BJ (cell line): Measurements from ENCODE around the gene CEP85L. TPM values are rescaled to one million over a fixed set of nuclear protein-coding genes. Genes with fewer than 3 reads are reported as not detected.
A peak's percentile ranks its signal among the peaks of the same experiment; 100 is the strongest.

ENCODE experiments used
- CTCF ChIA-PET: fragments of 350-600 bp; formaldehyde crosslinking; extraction: SDS; loops from one replicate; lab custom pipeline; 2021; ENCODE audit warnings: antibody characterized with exemption, inconsistent platforms; lab: Yijun Ruan, JAX
- POLR2A ChIA-PET: fragments of 300-600 bp; sonication (Branson Sonifier 250); formaldehyde crosslinking; extraction: SDS; loops from one replicate; lab custom pipeline; 2021; ENCODE audit warnings: antibody characterized with exemption; lab: Charles Lee
- DNase-seq: peaks from one replicate; pipeline ENCODE4 v3.0.0-alpha.2; 2011; ENCODE audit warnings: low read depth
- H3K27me3 ChIP-seq: 2 replicates; pipeline ENCODE4 v1.6.0; 2011; ENCODE audit warnings: low read length; ENCODE audit not compliant: control insufficient read depth, insufficient read depth
- H3K36me3 ChIP-seq: 2 replicates; pipeline ENCODE4 v1.5.1; 2011; ENCODE audit warnings: low read length; ENCODE audit not compliant: control insufficient read depth, insufficient read depth
- H3K4me3 ChIP-seq: 2 replicates; pipeline ENCODE4 v1.5.1; 2011; ENCODE audit warnings: low read depth, mild to moderate bottlenecking, control low read depth, low read length
- polyA plus RNA-seq: library from polyadenylated mRNA; depleted of rRNA; stranded (reverse); fragments of >200 nt; gene quantifications from 2 replicates; pipeline ENCODE4 v1.2.3, GENCODE V29; 2011
- TF ChIP-seq, protein P1 (sequence below): IDR thresholded peaks from 2 replicates; pipeline ENCODE4 v1.5.1; 2011; ENCODE audit warnings: low read depth, mild to moderate bottlenecking, control low read depth, inconsistent platforms, low read length, moderate library complexity; ENCODE audit not compliant: insufficient read depth

Gene CEP85L
- polyA plus RNA-seq, 1 experiment: 2.6 TPM

GRCh38 chr6:118509009-118509617 lies 142.3 kb downstream of the CEP85L start:
- CTCF ChIA-PET: no interaction called here
- no peaks in the 10 kb centered on the region for H3K36me3 ChIP-seq

GRCh38 chr6:118507636-118508035 lies 143.8 kb downstream of the CEP85L start:
- ChIA-PET CTCF (interaction anchor here (1.4 kb wide), 1 partner anchor 223 kb away, joined by 5 read pairs; no protein-coding TSS in a partner anchor), POLR2A (no interaction called here)
- TF ChIP-seq, protein P1, sequence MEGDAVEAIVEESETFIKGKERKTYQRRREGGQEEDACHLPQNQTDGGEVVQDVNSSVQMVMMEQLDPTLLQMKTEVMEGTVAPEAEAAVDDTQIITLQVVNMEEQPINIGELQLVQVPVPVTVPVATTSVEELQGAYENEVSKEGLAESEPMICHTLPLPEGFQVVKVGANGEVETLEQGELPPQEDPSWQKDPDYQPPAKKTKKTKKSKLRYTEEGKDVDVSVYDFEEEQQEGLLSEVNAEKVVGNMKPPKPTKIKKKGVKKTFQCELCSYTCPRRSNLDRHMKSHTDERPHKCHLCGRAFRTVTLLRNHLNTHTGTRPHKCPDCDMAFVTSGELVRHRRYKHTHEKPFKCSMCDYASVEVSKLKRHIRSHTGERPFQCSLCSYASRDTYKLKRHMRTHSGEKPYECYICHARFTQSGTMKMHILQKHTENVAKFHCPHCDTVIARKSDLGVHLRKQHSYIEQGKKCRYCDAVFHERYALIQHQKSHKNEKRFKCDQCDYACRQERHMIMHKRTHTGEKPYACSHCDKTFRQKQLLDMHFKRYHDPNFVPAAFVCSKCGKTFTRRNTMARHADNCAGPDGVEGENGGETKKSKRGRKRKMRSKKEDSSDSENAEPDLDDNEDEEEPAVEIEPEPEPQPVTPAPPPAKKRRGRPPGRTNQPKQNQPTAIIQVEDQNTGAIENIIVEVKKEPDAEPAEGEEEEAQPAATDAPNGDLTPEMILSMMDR: no peak
- Histone ChIP-seq H3K4me3 (no peak overlapping the region), H3K36me3 (0 out of 2 replicates have a peak, but pooled peaks cover under 1% of the 10 kb centered on the region), H3K27me3 (no peaks in the 10 kb centered on the region)
- no peak for DNase-seq

More at GRCh38 chr6:118509009-118509617, 142.3 kb downstream of the CEP85L start:
- POLR2A ChIA-PET: no interaction called here
- DNase-seq: no peak
- TF ChIP-seq, protein P1: peak; percentile 70
- Histone ChIP-seq H3K4me3 (no peak overlapping the region), H3K27me3 (no peaks in the 10 kb centered on the region)

DNA sequence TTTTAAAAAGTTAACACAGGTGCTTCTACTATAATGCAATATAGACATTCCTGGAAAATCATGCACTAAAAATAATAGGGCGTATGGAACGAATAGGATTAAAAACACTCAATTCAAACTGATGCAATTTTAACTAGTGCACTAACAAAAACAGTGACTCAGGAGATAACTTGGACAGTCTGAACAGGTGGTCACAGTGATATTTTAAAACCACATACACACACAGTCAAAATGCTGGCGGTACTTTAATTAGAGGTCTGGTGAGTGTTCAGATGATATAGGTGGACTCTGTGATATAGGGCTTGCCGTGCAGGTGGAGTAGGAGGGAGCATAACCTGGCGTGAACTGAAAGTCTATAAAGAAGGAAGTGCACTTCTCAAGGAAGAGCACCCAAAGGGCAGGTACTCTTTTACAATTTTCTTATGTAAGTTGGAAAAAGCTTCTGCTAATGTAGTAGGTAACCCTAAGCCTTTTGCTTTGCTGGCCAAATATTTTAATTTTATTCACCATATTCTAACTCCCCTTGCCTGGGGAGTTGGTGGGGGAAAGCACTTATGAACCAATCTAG lies 145.2 kb downstream of the CEP85L start:
- Histone ChIP-seq H3K4me3 (no peak overlapping the region), H3K27me3 (no peaks in the 10 kb centered on the region), H3K36me3 (0 out of 2 replicates have a peak, but pooled peaks cover 2% of the 10 kb centered on the region)
- TF ChIP-seq, protein P1: no peak
- CTCF ChIA-PET: no interaction called here
- POLR2A ChIA-PET: no interaction called here
- DNase-seq: no peak

- no peak for DNase-seq
These were observed 145.7 kb downstream of the CEP85L start for GRCh38 chr6:118505656-118506055.

GRCh38 chr6:118504611-118505010 lies 146.8 kb downstream of the CEP85L start:
- ChIA-PET CTCF (interaction anchor here (1.5 kb wide), 1 partner anchor 13 kb away, joined by 5 read pairs; no protein-coding TSS in a partner anchor), POLR2A (no interaction called here)
- DNase-seq: no peak
- H3K27me3 ChIP-seq: no peaks in the 10 kb centered on the region
- 0 out of 2 replicates have a peak, but pooled peaks cover 3% of the 10 kb centered on the region for H3K36me3 ChIP-seq
- TF ChIP-seq, protein P1: no peak
- H3K4me3 ChIP-seq: no peak overlapping the region

More at GRCh38 chr6:118505656-118506055, 145.7 kb downstream of the CEP85L start:
- CTCF ChIA-PET: no interaction called here
- no peak overlapping the region for H3K4me3 ChIP-seq
- 0 out of 2 replicates have a peak, but pooled peaks cover 3% of the 10 kb centered on the region for H3K36me3 ChIP-seq
- POLR2A ChIA-PET: no interaction called here
- TF ChIP-seq, protein P1: no peak
- no peaks in the 10 kb centered on the region for H3K27me3 ChIP-seq
